HepG2 (cell line): ENCODE data around the gene NAT14. TPM values are rescaled to one million over a fixed set of nuclear protein-coding genes. Genes with fewer than 3 reads are reported as not detected.

Experiments
- AGO2 ChIP-seq: fragments of 200-400 bp; formaldehyde crosslinking; optimal IDR thresholded peaks from 2 replicates; pipeline ENCODE3; 2017; ENCODE audit warnings: mild to moderate bottlenecking, low read depth, low read length, moderate library complexity
- HNF4A ChIP-seq: sonication (generic); formaldehyde crosslinking; IDR thresholded peaks from 2 replicates; pipeline ENCODE4 v1.4.0; 2020; ENCODE audit warnings: missing genetic modification reagents
- LCORL ChIP-seq, 2 experiments: fragments of 450-650 bp in 1 of 2; sonication (generic) in 1 of 2; formaldehyde crosslinking in 1 of 2; IDR thresholded peaks; 2 replicates each; pipeline versions ENCODE4 v1.5.0 to v1.6.1; 2017 to 2020; ENCODE audit warnings: antibody characterized with exemption in 1 of 2, missing genetic modification reagents in 1 of 2
- POGZ ChIP-seq: sonication (generic); formaldehyde crosslinking; IDR thresholded peaks from 2 replicates; pipeline ENCODE4 v1.4.0; 2020; ENCODE audit warnings: mild to moderate bottlenecking, missing genetic modification reagents
- ZBTB20 ChIP-seq: sonication (generic); formaldehyde crosslinking; IDR thresholded peaks from 2 replicates; pipeline ENCODE4 v1.8.1; 2023; ENCODE audit warnings: missing genetic modification reagents, low read depth, mild to moderate bottlenecking, borderline replicate concordance
- polyA plus RNA-seq, 8 experiments: library from polyadenylated mRNA; depleted of rRNA in 3 of 8; stranded (reverse) in 7 of 8; unstranded in 1 of 8; fragments of >200 nt; fragmentation: Illumina TruSeq in 4 of 8; extraction: Trizol in 4 of 8; gene quantifications; 2 replicates each; pipeline versions ENCODE4 v1.2.1 to v1.2.3, GENCODE V29; 2011 to 2016; ENCODE audit warnings: low read depth in 4 of 8, missing spikeins in 1 of 8, mixed read lengths in 1 of 8; ENCODE audit not compliant: insufficient read depth in 1 of 8
- total RNA-seq, 5 experiments: library from RNA; depleted of rRNA; stranded (reverse); fragments of >200 nt; fragmentation: Illumina TruSeq; extraction: Trizol; gene quantifications; 2 replicates each; pipeline ENCODE4 v1.2.3, GENCODE V29; 2016; ENCODE audit warnings: low read depth in 1 of 5
- TF ChIP-seq, protein P1 (sequence below): sonication (generic); formaldehyde crosslinking; IDR thresholded peaks from 2 replicates; pipeline ENCODE4 v1.4.0; 2020; ENCODE audit warnings: missing genetic modification reagents
- TF ChIP-seq, protein P2 (sequence below): sonication (generic); formaldehyde crosslinking; IDR thresholded peaks from 2 replicates; pipeline ENCODE4 v1.4.0; 2020; ENCODE audit warnings: missing genetic modification reagents
- TF ChIP-seq, protein P3 (sequence below), 2 experiments: fragments of 450-650 bp in 1 of 2; sonication (generic) in 1 of 2; formaldehyde crosslinking in 1 of 2; IDR thresholded peaks; 2 replicates each; pipeline versions ENCODE4 v1.6.1 to v1.8.0; 2016 to 2022; ENCODE audit warnings: antibody characterized with exemption in 1 of 2, mild to moderate bottlenecking in 1 of 2, missing genetic modification reagents in 1 of 2
- TF ChIP-seq, protein P4 (sequence below): sonication (generic); formaldehyde crosslinking; conservative IDR thresholded peaks from 2 replicates; pipeline ENCODE4 v1.4.0; 2020; ENCODE audit warnings: missing genetic modification reagents

Gene NAT14
- total and polyA plus RNA-seq, 2 of the 13 experiments (the other 11 are each of a cell fraction or from before 2014, with no cell fraction given), result 20.7 to 22.3 TPM

DNA sequence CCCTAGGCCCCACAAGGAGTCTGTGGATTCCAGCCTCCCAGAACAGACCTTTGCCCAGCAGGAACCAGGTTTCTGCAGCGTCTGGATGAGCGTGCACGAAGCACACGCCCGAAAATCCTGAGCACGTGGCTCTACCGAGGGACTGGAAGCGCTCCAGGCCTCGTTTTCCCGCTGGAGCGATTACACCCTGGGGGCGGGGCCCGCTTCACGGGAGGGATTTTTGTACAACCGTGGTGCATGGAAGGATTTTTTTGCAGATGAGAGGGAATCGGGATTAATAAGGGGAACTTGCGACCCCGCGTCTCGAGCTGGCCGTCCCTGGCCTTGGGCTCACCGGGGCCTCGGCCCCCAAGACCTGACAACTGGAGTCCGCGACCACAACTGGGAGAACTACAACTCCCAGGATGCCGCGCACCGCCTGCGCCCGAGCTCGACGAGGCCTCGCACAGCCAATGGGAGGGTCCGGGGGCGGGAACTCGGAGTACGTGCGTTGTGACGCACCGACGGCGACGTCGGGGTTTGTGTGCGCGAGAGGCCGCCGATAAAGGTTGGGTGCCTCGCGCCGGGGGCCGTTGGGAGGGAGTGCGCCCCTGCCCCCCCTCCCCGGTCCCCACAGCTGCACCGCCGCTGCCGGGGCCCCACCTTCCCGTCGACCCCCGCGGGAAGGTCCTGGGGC is 8.8 kb upstream of the NAT14 start, which contains the start of gene ZNF628 (continued):
- TF ChIP-seq, protein P1, sequence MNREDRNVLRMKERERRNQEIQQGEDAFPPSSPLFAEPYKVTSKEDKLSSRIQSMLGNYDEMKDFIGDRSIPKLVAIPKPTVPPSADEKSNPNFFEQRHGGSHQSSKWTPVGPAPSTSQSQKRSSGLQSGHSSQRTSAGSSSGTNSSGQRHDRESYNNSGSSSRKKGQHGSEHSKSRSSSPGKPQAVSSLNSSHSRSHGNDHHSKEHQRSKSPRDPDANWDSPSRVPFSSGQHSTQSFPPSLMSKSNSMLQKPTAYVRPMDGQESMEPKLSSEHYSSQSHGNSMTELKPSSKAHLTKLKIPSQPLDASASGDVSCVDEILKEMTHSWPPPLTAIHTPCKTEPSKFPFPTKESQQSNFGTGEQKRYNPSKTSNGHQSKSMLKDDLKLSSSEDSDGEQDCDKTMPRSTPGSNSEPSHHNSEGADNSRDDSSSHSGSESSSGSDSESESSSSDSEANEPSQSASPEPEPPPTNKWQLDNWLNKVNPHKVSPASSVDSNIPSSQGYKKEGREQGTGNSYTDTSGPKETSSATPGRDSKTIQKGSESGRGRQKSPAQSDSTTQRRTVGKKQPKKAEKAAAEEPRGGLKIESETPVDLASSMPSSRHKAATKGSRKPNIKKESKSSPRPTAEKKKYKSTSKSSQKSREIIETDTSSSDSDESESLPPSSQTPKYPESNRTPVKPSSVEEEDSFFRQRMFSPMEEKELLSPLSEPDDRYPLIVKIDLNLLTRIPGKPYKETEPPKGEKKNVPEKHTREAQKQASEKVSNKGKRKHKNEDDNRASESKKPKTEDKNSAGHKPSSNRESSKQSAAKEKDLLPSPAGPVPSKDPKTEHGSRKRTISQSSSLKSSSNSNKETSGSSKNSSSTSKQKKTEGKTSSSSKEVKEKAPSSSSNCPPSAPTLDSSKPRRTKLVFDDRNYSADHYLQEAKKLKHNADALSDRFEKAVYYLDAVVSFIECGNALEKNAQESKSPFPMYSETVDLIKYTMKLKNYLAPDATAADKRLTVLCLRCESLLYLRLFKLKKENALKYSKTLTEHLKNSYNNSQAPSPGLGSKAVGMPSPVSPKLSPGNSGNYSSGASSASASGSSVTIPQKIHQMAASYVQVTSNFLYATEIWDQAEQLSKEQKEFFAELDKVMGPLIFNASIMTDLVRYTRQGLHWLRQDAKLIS (CRISPR knock-in tag), result no peak
- TF ChIP-seq LCORL (IDR thresholded peaks at IDR 0.05), result no peak
- peak; percentile 82 for TF ChIP-seq LCORL (CRISPR knock-in tag; IDR thresholded peaks at IDR 0.05)
- TF ChIP-seq AGO2, result no peak
- TF ChIP-seq, protein P2, sequence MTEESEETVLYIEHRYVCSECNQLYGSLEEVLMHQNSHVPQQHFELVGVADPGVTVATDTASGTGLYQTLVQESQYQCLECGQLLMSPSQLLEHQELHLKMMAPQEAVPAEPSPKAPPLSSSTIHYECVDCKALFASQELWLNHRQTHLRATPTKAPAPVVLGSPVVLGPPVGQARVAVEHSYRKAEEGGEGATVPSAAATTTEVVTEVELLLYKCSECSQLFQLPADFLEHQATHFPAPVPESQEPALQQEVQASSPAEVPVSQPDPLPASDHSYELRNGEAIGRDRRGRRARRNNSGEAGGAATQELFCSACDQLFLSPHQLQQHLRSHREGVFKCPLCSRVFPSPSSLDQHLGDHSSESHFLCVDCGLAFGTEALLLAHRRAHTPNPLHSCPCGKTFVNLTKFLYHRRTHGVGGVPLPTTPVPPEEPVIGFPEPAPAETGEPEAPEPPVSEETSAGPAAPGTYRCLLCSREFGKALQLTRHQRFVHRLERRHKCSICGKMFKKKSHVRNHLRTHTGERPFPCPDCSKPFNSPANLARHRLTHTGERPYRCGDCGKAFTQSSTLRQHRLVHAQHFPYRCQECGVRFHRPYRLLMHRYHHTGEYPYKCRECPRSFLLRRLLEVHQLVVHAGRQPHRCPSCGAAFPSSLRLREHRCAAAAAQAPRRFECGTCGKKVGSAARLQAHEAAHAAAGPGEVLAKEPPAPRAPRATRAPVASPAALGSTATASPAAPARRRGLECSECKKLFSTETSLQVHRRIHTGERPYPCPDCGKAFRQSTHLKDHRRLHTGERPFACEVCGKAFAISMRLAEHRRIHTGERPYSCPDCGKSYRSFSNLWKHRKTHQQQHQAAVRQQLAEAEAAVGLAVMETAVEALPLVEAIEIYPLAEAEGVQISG (CRISPR knock-in tag), result peak; percentile 73
- TF ChIP-seq, protein P3, sequence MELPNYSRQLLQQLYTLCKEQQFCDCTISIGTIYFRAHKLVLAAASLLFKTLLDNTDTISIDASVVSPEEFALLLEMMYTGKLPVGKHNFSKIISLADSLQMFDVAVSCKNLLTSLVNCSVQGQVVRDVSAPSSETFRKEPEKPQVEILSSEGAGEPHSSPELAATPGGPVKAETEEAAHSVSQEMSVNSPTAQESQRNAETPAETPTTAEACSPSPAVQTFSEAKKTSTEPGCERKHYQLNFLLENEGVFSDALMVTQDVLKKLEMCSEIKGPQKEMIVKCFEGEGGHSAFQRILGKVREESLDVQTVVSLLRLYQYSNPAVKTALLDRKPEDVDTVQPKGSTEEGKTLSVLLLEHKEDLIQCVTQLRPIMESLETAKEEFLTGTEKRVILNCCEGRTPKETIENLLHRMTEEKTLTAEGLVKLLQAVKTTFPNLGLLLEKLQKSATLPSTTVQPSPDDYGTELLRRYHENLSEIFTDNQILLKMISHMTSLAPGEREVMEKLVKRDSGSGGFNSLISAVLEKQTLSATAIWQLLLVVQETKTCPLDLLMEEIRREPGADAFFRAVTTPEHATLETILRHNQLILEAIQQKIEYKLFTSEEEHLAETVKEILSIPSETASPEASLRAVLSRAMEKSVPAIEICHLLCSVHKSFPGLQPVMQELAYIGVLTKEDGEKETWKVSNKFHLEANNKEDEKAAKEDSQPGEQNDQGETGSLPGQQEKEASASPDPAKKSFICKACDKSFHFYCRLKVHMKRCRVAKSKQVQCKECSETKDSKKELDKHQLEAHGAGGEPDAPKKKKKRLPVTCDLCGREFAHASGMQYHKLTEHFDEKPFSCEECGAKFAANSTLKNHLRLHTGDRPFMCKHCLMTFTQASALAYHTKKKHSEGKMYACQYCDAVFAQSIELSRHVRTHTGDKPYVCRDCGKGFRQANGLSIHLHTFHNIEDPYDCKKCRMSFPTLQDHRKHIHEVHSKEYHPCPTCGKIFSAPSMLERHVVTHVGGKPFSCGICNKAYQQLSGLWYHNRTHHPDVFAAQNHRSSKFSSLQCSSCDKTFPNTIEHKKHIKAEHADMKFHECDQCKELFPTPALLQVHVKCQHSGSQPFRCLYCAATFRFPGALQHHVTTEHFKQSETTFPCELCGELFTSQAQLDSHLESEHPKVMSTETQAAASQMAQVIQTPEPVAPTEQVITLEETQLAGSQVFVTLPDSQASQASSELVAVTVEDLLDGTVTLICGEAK (IDR thresholded peaks at IDR 0.05), result no peak
- TF ChIP-seq, protein P3 (CRISPR knock-in tag; IDR thresholded peaks at IDR 0.05), result peak; percentile 90
- TF ChIP-seq POGZ (CRISPR knock-in tag), result no peak; the same call in 1 of the 2 replicates
- peak; percentile 88; the same call in 1 of the 2 replicates for TF ChIP-seq ZBTB20
- TF ChIP-seq, protein P4, sequence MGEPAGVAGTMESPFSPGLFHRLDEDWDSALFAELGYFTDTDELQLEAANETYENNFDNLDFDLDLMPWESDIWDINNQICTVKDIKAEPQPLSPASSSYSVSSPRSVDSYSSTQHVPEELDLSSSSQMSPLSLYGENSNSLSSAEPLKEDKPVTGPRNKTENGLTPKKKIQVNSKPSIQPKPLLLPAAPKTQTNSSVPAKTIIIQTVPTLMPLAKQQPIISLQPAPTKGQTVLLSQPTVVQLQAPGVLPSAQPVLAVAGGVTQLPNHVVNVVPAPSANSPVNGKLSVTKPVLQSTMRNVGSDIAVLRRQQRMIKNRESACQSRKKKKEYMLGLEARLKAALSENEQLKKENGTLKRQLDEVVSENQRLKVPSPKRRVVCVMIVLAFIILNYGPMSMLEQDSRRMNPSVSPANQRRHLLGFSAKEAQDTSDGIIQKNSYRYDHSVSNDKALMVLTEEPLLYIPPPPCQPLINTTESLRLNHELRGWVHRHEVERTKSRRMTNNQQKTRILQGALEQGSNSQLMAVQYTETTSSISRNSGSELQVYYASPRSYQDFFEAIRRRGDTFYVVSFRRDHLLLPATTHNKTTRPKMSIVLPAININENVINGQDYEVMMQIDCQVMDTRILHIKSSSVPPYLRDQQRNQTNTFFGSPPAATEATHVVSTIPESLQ, result no peak
- TF ChIP-seq HNF4A, result no peak; the same call in 1 of the 2 replicates
